ENCODE measurements around the gene EFCAB6.

- TF ChIP-seq, protein P1, sequence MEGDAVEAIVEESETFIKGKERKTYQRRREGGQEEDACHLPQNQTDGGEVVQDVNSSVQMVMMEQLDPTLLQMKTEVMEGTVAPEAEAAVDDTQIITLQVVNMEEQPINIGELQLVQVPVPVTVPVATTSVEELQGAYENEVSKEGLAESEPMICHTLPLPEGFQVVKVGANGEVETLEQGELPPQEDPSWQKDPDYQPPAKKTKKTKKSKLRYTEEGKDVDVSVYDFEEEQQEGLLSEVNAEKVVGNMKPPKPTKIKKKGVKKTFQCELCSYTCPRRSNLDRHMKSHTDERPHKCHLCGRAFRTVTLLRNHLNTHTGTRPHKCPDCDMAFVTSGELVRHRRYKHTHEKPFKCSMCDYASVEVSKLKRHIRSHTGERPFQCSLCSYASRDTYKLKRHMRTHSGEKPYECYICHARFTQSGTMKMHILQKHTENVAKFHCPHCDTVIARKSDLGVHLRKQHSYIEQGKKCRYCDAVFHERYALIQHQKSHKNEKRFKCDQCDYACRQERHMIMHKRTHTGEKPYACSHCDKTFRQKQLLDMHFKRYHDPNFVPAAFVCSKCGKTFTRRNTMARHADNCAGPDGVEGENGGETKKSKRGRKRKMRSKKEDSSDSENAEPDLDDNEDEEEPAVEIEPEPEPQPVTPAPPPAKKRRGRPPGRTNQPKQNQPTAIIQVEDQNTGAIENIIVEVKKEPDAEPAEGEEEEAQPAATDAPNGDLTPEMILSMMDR (IDR thresholded peaks at IDR 0.05): no peak
- TF ChIP-seq EZH2 (IDR thresholded peaks at IDR 0.05; ENCODE audit: borderline replicate concordance, insufficient read depth, low read depth, low read length, poor library complexity, severe bottlenecking): no peak
Measured at GRCh38 chr22:43488937-43489336, 323.2 kb downstream of the EFCAB6 start.
